IPS DF 6.9 (cell line): ENCODE measurements around the gene MBOAT7.

Experiments used
- DNase-seq: peaks from one replicate; pipeline ENCODE4 v3.0.0-alpha.2; 2013; ENCODE audit warnings: low read depth, low spot score
- H3K27ac ChIP-seq: one replicate; pipeline ENCODE4 v1.5.1; 2013; ENCODE audit warnings: low read length, control low read depth
- H3K27me3 ChIP-seq: 2 replicates; pipeline ENCODE4 v1.6.1; 2013; ENCODE audit warnings: mild to moderate bottlenecking, low read length; ENCODE audit not compliant: control insufficient read depth, insufficient read depth
- H3K36me3 ChIP-seq: 2 replicates; pipeline ENCODE4 v1.6.1; 2013; ENCODE audit warnings: low read length; ENCODE audit not compliant: control insufficient read depth, insufficient read depth
- H3K4me1 ChIP-seq: 2 replicates; pipeline ENCODE4 v1.6.1; 2013; ENCODE audit warnings: low read length; ENCODE audit not compliant: control insufficient read depth, insufficient read depth
- H3K4me3 ChIP-seq: 2 replicates; pipeline ENCODE4 v1.5.1; 2013; ENCODE audit warnings: mild to moderate bottlenecking, low read length
- H3K9me3 ChIP-seq: 2 replicates; pipeline ENCODE4 v1.6.1; 2013; ENCODE audit warnings: low read length, inconsistent platforms; ENCODE audit not compliant: control insufficient read depth, insufficient read depth
- WGBS: extraction: QIAGEN DNeasy Blood & Tissue Kit; methylation state at CpG from one replicate; pipeline ENCODE4 v1.1.7; 2013; ENCODE audit warnings: mixed read lengths, missing lambda C conversion rate; ENCODE audit not compliant: insufficient read length, insufficient coverage; 5-methylcytosine and 5-hydroxymethylcytosine counted together

MBOAT7 gene

DNA sequence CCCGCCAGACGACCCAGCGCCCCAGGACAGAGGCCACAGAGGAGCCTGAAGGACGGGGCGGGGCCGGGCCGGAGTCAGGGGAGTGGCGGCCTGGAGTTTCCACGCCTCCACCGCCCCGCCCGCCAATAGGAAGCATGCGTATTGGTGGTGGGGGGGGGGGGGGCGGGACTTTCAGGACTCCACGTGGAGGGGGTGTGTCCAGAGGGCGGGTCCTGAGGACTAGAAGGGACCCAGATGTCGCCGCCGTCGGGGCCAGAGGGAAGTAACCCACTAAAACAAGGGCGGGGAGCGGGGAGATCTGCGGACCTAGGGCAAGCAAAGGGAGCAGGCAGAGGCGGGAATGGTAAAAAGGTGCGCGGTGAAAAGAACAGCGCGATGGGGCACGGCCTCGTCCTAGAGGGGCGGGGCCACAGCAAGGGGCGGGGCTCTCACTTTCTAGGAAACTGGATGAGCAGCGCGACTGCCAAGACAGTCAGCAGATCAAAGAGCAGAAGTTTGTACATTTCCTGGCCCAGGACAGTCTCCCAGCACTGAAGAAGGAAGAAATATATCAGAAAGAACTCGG, 27.1 kb downstream of the MBOAT7 start:
- no peak for DNase-seq
- no CpG with 5 or more reads among the region's 35 CpGs for WGBS
- H3K9me3 ChIP-seq = no peaks in the 10 kb centered on the region
- H3K36me3 ChIP-seq = no peaks in the 10 kb centered on the region
- no peaks in the 10 kb centered on the region for H3K27me3 ChIP-seq
- peaks cover 4% of the 10 kb centered on the region; the same call in 1 of the 2 replicates for H3K4me1 ChIP-seq
- no peak overlapping the region for H3K27ac ChIP-seq
- H3K4me3 ChIP-seq = peak overlapping the region; percentile 56; the same call in 1 of the 2 replicates

GRCh38 chr19:54160854-54161253, 28.5 kb downstream of the MBOAT7 start:
- no peaks in the 10 kb centered on the region for H3K9me3 ChIP-seq
- peaks cover 4% of the 10 kb centered on the region; the same call in 1 of the 2 replicates for H3K4me1 ChIP-seq
- WGBS = no CpG with 5 or more reads among the region's 13 CpGs
- no peak for DNase-seq
- no peak overlapping the region for H3K27ac ChIP-seq
- H3K4me3 ChIP-seq = peak overlapping the region; percentile 65; the same call in 1 of the 2 replicates
- peaks cover 7% of the 10 kb centered on the region for H3K36me3 ChIP-seq
- H3K27me3 ChIP-seq = no peaks in the 10 kb centered on the region

DNA sequence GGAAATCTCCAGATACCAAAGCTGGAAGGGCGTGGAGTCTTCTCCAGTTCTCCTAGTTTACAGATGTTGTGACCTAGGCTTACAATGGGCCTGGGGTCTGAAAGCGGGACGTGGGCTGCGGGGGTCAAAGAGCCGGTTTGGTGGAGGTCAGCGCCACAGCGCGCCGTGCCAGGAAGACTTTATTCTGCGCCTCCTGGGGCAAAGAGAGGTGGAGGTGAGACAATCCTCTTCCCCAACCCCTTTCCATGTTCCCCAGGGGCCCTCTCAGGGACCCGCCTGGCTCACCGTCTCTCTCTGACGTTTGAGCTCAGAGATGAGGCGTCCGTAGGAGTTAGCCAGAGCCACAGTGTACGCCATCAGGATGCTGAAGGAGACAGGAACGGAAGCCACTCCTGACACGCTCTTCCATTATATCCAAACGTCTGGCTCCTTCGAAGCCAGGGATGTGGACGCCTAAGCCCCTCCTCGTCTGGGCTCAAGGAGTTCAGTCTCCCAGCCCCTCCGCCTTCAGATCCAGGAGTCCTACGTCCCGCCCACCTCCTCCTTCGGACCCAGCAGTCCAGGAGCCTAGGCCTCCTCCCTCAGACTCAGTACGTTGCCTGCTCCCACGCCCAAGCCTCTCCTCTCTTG, 29.1 kb downstream of the MBOAT7 start:
- Histone ChIP-seq H3K36me3 (peaks cover 11% of the 10 kb centered on the region), H3K4me1 (peaks cover 4% of the 10 kb centered on the region; the same call in 1 of the 2 replicates), H3K27me3 (no peaks in the 10 kb centered on the region), H3K27ac (no peak overlapping the region), H3K9me3 (no peaks in the 10 kb centered on the region), H3K4me3 (peak overlapping the region; percentile 65; the same call in 1 of the 2 replicates)
- WGBS = no CpG with 5 or more reads among the region's 28 CpGs
- DNase-seq = no peak

GRCh38 chr19:54159352-54160181, 29.8 kb downstream of the MBOAT7 start, which contains the start of gene LENG1:
TSS of gene LENG1 (minus strand) at chr19:54159721. CDS start at chr19:54159695, 26 bp downstream.
- no peak within 1 kb of the TSS for H3K27ac ChIP-seq
- no peaks in the 10 kb centered on the region for H3K9me3 ChIP-seq
- no peaks in the 10 kb centered on the region for H3K27me3 ChIP-seq
- peaks cover 18% of the 10 kb centered on the region for H3K36me3 ChIP-seq
- peaks cover 4% of the 10 kb centered on the region; the same call in 1 of the 2 replicates for H3K4me1 ChIP-seq
- no CpG with 5 or more reads among the region's 72 CpGs for WGBS
- DNase-seq = peak; percentile 100
- H3K4me3 ChIP-seq = peak within 1 kb of the TSS; percentile 84

DNA sequence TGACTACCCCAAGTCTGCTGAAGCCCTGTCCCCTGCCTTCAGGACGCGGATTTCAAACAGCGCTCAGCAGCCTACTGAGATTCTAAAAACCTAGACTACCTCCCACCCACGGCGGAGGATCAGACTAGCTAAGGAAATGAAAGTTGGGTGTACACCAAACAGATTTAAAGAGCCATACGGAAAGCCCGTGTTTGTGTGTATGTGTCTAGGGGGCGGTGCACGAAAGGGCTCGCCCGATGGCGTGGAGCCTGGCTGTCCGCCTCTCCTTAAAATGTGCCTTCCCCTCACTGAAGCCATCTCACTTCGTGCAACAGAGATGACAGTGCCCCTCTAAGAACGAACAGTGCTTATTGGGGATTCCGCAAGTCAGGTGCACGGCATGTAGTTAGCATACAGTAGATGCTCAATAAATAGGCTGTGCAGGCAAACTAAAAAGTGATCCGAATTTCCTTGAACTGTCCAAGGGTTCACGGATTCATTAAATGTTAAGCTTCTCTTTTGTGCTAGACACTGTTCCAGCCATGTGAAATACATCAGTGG, 30.5 kb downstream of the MBOAT7 start:
- no peak for DNase-seq
- Histone ChIP-seq H3K9me3 (no peaks in the 10 kb centered on the region), H3K27ac (no peak overlapping the region), H3K4me1 (peaks cover 2% of the 10 kb centered on the region; the same call in 1 of the 2 replicates), H3K4me3 (peak overlapping the region; percentile 84; the same call in 1 of the 2 replicates), H3K36me3 (peaks cover 23% of the 10 kb centered on the region), H3K27me3 (no peaks in the 10 kb centered on the region)
- WGBS = no CpG with 5 or more reads among the region's 19 CpGs

- H3K36me3 ChIP-seq = peaks cover 41% of the 10 kb centered on the region
- DNase-seq = no peak
- peaks cover 2% of the 10 kb centered on the region; the same call in 1 of the 2 replicates for H3K4me1 ChIP-seq
- H3K9me3 ChIP-seq = no peaks in the 10 kb centered on the region
- H3K27me3 ChIP-seq = no peaks in the 10 kb centered on the region
- no peak overlapping the region for H3K27ac ChIP-seq
- WGBS = no CpG with 5 or more reads among the region's 3 CpGs
- no peak overlapping the region for H3K4me3 ChIP-seq
Measured at GRCh38 chr19:54156953-54157352, 32.4 kb downstream of the MBOAT7 start.

- H3K36me3 ChIP-seq = peaks cover 45% of the 10 kb centered on the region
- no CpG with 5 or more reads among the region's 11 CpGs for WGBS
Measured at GRCh38 chr19:54156490-54156889, 32.9 kb downstream of the MBOAT7 start.

DNA sequence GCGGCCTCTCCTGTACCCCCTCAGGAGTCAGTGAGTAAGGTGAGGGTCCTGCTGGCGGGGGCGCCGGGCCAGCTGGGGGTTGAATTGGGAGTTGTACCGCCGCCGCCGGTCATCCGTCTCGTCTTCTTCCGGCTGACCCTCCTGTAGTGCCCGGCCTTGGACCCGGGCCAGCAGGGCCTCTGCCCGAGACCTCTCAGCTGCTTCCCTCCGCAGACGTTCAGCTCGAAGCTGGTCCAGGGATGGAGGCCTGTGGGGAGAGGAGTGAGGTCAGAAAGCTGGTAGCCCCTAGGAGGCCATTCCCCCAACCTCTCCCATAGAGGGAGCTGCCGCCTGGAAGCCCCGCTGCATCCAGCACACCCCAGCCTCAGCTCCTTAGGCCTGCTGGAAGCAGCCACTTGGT, 33.7 kb downstream of the MBOAT7 start:
- no peaks in the 10 kb centered on the region for H3K4me1 ChIP-seq
- H3K36me3 ChIP-seq = peaks cover 48% of the 10 kb centered on the region
- no peak overlapping the region for H3K27ac ChIP-seq
- WGBS = no CpG with 5 or more reads among the region's 19 CpGs
- DNase-seq = no peak
- H3K4me3 ChIP-seq = no peak overlapping the region
- no peaks in the 10 kb centered on the region for H3K27me3 ChIP-seq
- H3K9me3 ChIP-seq = no peaks in the 10 kb centered on the region

More at GRCh38 chr19:54156490-54156889, 32.9 kb downstream of the MBOAT7 start:
- Histone ChIP-seq H3K27me3 (no peaks in the 10 kb centered on the region), H3K4me1 (no peaks in the 10 kb centered on the region), H3K27ac (no peak overlapping the region), H3K4me3 (no peak overlapping the region), H3K9me3 (no peaks in the 10 kb centered on the region)
- DNase-seq = no peak

DNA sequence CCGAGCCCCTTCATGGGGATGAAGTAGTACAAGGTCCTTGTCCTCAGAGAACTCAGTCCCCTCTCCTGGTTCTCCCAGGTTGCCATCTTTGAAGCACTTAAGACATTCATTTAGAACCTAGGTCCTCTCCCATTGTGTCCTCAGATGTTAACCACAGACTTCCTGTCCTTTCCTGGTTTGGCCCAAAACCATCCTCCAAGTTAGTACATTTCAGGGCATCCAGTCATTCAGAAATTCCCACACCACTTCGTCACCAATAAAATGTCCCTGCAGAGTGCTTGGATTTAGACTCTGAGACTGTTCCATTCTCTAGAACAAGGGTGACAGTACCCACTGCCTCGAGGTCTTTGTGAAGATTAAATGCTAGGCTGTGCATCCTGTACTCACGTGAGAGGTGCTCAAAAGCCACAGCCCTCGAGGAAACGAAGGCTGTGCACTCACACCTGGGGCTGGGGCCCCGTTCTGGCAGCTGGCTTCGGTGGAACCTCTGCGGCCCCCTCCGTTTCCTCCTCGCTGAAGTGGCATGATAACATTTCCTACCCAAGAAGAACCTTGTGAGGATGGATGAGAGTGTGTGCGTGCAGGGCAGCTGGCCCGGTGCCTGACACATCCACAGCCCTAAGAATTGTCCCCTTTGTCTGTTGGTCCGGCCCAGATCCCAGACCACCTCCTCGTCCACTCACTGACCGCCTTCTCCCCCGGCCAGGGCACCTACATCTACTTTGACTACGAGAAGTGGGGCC, 34.6 kb downstream of the MBOAT7 start:
- Histone ChIP-seq H3K4me1 (no peaks in the 10 kb centered on the region), H3K4me3 (no peak overlapping the region), H3K27me3 (no peaks in the 10 kb centered on the region), H3K9me3 (no peaks in the 10 kb centered on the region), H3K27ac (no peak overlapping the region), H3K36me3 (peaks cover 55% of the 10 kb centered on the region)
- DNase-seq = no peak
- WGBS = no CpG with 5 or more reads among the region's 18 CpGs
